Measurements from ENCODE around the gene RNASE13. TPM values are rescaled to one million over a fixed set of nuclear protein-coding genes. Genes with fewer than 3 reads are reported as not detected.

Gene RNASE13
- total RNA-seq, 4 donors from 2014 or later = not detected

GRCh38 chr14:21038441-21039422 is 4.1 kb upstream of the RNASE13 start:
- DNase-seq = peak; percentile 68 to 82
- intact Hi-C loops (cut with DNase I) = no loop called here
- Histone ChIP-seq H3K27me3 (no peaks in the 10 kb centered on the region), H3K4me3 (replicated peaks in 1 of 3) (no peak overlapping the region), H3K9me3 (no peaks in the 10 kb centered on the region), H3K4me1 (peaks cover 21 to 31% of the 10 kb centered on the region in 2 donors), H3K27ac (peak overlapping the region; percentile 63 to 81 (median 75)), H3K36me3 (no peaks in the 10 kb centered on the region)
- WGBS, 2 donors = 23 to 31% methylated on average over 10 of the region's 10 CpGs
- TF ChIP-seq CTCF (IDR thresholded peaks at IDR 0.05) (no peak), POLR2A (IDR thresholded peaks at IDR 0.05) (peak in 1 of 2 donors; percentile 25)

- no peak for DNase-seq
- H3K4me3 ChIP-seq (replicated peaks in 1 of 3) = no peak overlapping the region
- H3K36me3 ChIP-seq = no peaks in the 10 kb centered on the region
- H3K9me3 ChIP-seq = no peaks in the 10 kb centered on the region
- H3K4me1 ChIP-seq = peaks cover 15 to 20% of the 10 kb centered on the region in 2 donors
- 91 to 93% methylated on average over 3 of the region's 3 CpGs for WGBS, 2 donors
- H3K27ac ChIP-seq = no peak overlapping the region
- no peaks in the 10 kb centered on the region for H3K27me3 ChIP-seq
- intact Hi-C loops (cut with DNase I) = no loop called here
- TF ChIP-seq CTCF (IDR thresholded peaks at IDR 0.05) = no peak
- no peak for TF ChIP-seq POLR2A (IDR thresholded peaks at IDR 0.05)
These were observed 2.5 kb upstream of the RNASE13 start for GRCh38 chr14:21037156-21037555.

GRCh38 chr14:21036751-21037150 is 2.1 kb upstream of the RNASE13 start:
- DNase-seq = no peak
- no peak for TF ChIP-seq CTCF (IDR thresholded peaks at IDR 0.05)
- no peak for TF ChIP-seq POLR2A (IDR thresholded peaks at IDR 0.05)
- Histone ChIP-seq H3K36me3 (no peaks in the 10 kb centered on the region), H3K4me1 (peaks cover 15 to 20% of the 10 kb centered on the region in 2 donors), H3K4me3 (replicated peaks in 1 of 3) (no peak overlapping the region), H3K27me3 (no peaks in the 10 kb centered on the region), H3K9me3 (no peaks in the 10 kb centered on the region), H3K27ac (no peak overlapping the region)
- intact Hi-C loops (cut with DNase I) = no loop called here
- WGBS, 2 donors = 89 to 95% methylated on average over 7 of the region's 7 CpGs

GRCh38 chr14:21033133-21033698 is 1.4 kb downstream of the RNASE13 start:
- intact Hi-C loops (cut with DNase I) = no loop called here
- Histone ChIP-seq H3K27me3 (no peaks in the 10 kb centered on the region), H3K36me3 (no peaks in the 10 kb centered on the region), H3K9me3 (no peaks in the 10 kb centered on the region), H3K4me3 (replicated peaks in 1 of 3) (no peak overlapping the region), H3K4me1 (peaks cover 0 to 2% of the 10 kb centered on the region in 2 donors), H3K27ac (no peak overlapping the region)
- no peak for TF ChIP-seq POLR2A (IDR thresholded peaks at IDR 0.05)
- no peak for TF ChIP-seq CTCF (IDR thresholded peaks at IDR 0.05)
- DNase-seq = no peak
- 88 to 89% methylated on average over 4 of the region's 4 CpGs for WGBS, 2 donors
